ENCODE measurements around the gene MEGF11.

MEGF11 gene

GRCh38 chr15:66288551-66289185 is 35.1 kb upstream of the MEGF11 start:
- H3K4me3 Mint-ChIP-seq, result no peak overlapping the region
- H3K27ac Mint-ChIP-seq (ENCODE audit: low read depth), result no peak overlapping the region
- peaks cover 19% of the 10 kb centered on the region for H3K4me1 Mint-ChIP-seq
- peaks cover 5% of the 10 kb centered on the region for H3K36me3 Mint-ChIP-seq (ENCODE audit: insufficient read depth)
- ATAC-seq (replicated peaks; ENCODE audit: extremely low read depth, poor library complexity, severe bottlenecking), result no peak
- no peaks in the 10 kb centered on the region for H3K9me3 Mint-ChIP-seq
- DNase-seq (ENCODE audit: low spot score in 2 of 2), result no peak
- no peaks in the 10 kb centered on the region for H3K27me3 Mint-ChIP-seq

- Mint-ChIP-seq H3K27ac (ENCODE audit: low read depth) (no peak overlapping the region), H3K9me3 (no peaks in the 10 kb centered on the region), H3K36me3 (ENCODE audit: insufficient read depth) (peaks cover 5% of the 10 kb centered on the region), H3K27me3 (no peaks in the 10 kb centered on the region), H3K4me3 (no peak overlapping the region), H3K4me1 (peaks cover 19% of the 10 kb centered on the region)
- no peak for DNase-seq (ENCODE audit: low spot score in 2 of 2)
- ATAC-seq (replicated peaks; ENCODE audit: extremely low read depth, poor library complexity, severe bottlenecking), result no peak
Measured at GRCh38 chr15:66288093-66288492, 34.5 kb upstream of the MEGF11 start.

GRCh38 chr15:66287461-66288057 is 34.0 kb upstream of the MEGF11 start:
- Mint-ChIP-seq H3K27me3 (no peaks in the 10 kb centered on the region), H3K4me3 (no peak overlapping the region), H3K27ac (ENCODE audit: low read depth) (no peak overlapping the region), H3K36me3 (ENCODE audit: insufficient read depth) (peaks cover 3% of the 10 kb centered on the region), H3K4me1 (peaks cover 18% of the 10 kb centered on the region), H3K9me3 (no peaks in the 10 kb centered on the region)
- DNase-seq (ENCODE audit: low spot score in 2 of 2) (no peak), ATAC-seq (replicated peaks; ENCODE audit: extremely low read depth, poor library complexity, severe bottlenecking) (no peak)

- DNase-seq (ENCODE audit: low spot score in 2 of 2) (no peak), ATAC-seq (replicated peaks; ENCODE audit: extremely low read depth, poor library complexity, severe bottlenecking) (no peak)
- Mint-ChIP-seq H3K27ac (ENCODE audit: low read depth) (no peak overlapping the region), H3K4me1 (peaks cover 7% of the 10 kb centered on the region), H3K9me3 (no peaks in the 10 kb centered on the region), H3K36me3 (ENCODE audit: insufficient read depth) (no peaks in the 10 kb centered on the region), H3K4me3 (no peak overlapping the region), H3K27me3 (no peaks in the 10 kb centered on the region)
Measured at GRCh38 chr15:66285533-66286280, 32.2 kb upstream of the MEGF11 start.

GRCh38 chr15:66284271-66284670 is 30.7 kb upstream of the MEGF11 start:
- Mint-ChIP-seq H3K27me3 (no peaks in the 10 kb centered on the region), H3K4me3 (no peak overlapping the region), H3K9me3 (no peaks in the 10 kb centered on the region), H3K4me1 (no peaks in the 10 kb centered on the region), H3K36me3 (ENCODE audit: insufficient read depth) (no peaks in the 10 kb centered on the region), H3K27ac (ENCODE audit: low read depth) (no peak overlapping the region)
- no peak for ATAC-seq (replicated peaks; ENCODE audit: extremely low read depth, poor library complexity, severe bottlenecking)
- DNase-seq (ENCODE audit: low spot score in 2 of 2), result no peak

- H3K27ac Mint-ChIP-seq (ENCODE audit: low read depth), result no peak overlapping the region
- ATAC-seq (replicated peaks; ENCODE audit: extremely low read depth, poor library complexity, severe bottlenecking), result no peak
Measured at GRCh38 chr15:66278671-66279070, 25.1 kb upstream of the MEGF11 start.

GRCh38 chr15:66278056-66278455 is 24.5 kb upstream of the MEGF11 start:
- no peak overlapping the region for H3K4me3 Mint-ChIP-seq
- H3K27me3 Mint-ChIP-seq, result no peaks in the 10 kb centered on the region
- no peak overlapping the region for H3K27ac Mint-ChIP-seq (ENCODE audit: low read depth)
- no peaks in the 10 kb centered on the region for H3K9me3 Mint-ChIP-seq
- no peaks in the 10 kb centered on the region for H3K36me3 Mint-ChIP-seq (ENCODE audit: insufficient read depth)
- DNase-seq (ENCODE audit: low spot score in 2 of 2), result no peak
- ATAC-seq (replicated peaks; ENCODE audit: extremely low read depth, poor library complexity, severe bottlenecking), result no peak
- H3K4me1 Mint-ChIP-seq, result no peaks in the 10 kb centered on the region

More at GRCh38 chr15:66278671-66279070, 25.1 kb upstream of the MEGF11 start:
- Mint-ChIP-seq H3K36me3 (ENCODE audit: insufficient read depth) (no peaks in the 10 kb centered on the region), H3K9me3 (no peaks in the 10 kb centered on the region), H3K4me3 (no peak overlapping the region), H3K4me1 (no peaks in the 10 kb centered on the region), H3K27me3 (no peaks in the 10 kb centered on the region)
- no peak for DNase-seq (ENCODE audit: low spot score in 2 of 2)

GRCh38 chr15:66276546-66276945 is 23.0 kb upstream of the MEGF11 start:
- no peak for ATAC-seq (replicated peaks; ENCODE audit: extremely low read depth, poor library complexity, severe bottlenecking)

GRCh38 chr15:66275352-66275751 is 21.8 kb upstream of the MEGF11 start:
- Mint-ChIP-seq H3K4me1 (no peaks in the 10 kb centered on the region), H3K36me3 (ENCODE audit: insufficient read depth) (no peaks in the 10 kb centered on the region), H3K9me3 (no peaks in the 10 kb centered on the region), H3K27me3 (peaks cover 10% of the 10 kb centered on the region), H3K4me3 (no peak overlapping the region), H3K27ac (ENCODE audit: low read depth) (no peak overlapping the region)
- DNase-seq (ENCODE audit: low spot score in 2 of 2), result no peak
- no peak for ATAC-seq (replicated peaks; ENCODE audit: extremely low read depth, poor library complexity, severe bottlenecking)

More at GRCh38 chr15:66276546-66276945, 23.0 kb upstream of the MEGF11 start:
- no peak overlapping the region for H3K4me3 Mint-ChIP-seq
- no peak overlapping the region for H3K27ac Mint-ChIP-seq (ENCODE audit: low read depth)
- no peaks in the 10 kb centered on the region for H3K36me3 Mint-ChIP-seq (ENCODE audit: insufficient read depth)
- H3K9me3 Mint-ChIP-seq, result no peaks in the 10 kb centered on the region
- no peaks in the 10 kb centered on the region for H3K4me1 Mint-ChIP-seq
- DNase-seq (ENCODE audit: low spot score in 2 of 2), result no peak
- no peaks in the 10 kb centered on the region for H3K27me3 Mint-ChIP-seq

GRCh38 chr15:66270932-66271331 is 17.4 kb upstream of the MEGF11 start:
- H3K4me3 Mint-ChIP-seq, result no peak overlapping the region
- ATAC-seq (replicated peaks; ENCODE audit: extremely low read depth, poor library complexity, severe bottlenecking) (no peak), DNase-seq (ENCODE audit: low spot score in 2 of 2) (no peak)
- H3K27me3 Mint-ChIP-seq, result peaks cover 31% of the 10 kb centered on the region
- H3K36me3 Mint-ChIP-seq (ENCODE audit: insufficient read depth), result no peaks in the 10 kb centered on the region
- no peaks in the 10 kb centered on the region for H3K9me3 Mint-ChIP-seq
- no peaks in the 10 kb centered on the region for H3K4me1 Mint-ChIP-seq
- no peak overlapping the region for H3K27ac Mint-ChIP-seq (ENCODE audit: low read depth)

- Mint-ChIP-seq H3K9me3 (no peaks in the 10 kb centered on the region), H3K27me3 (peaks cover 31% of the 10 kb centered on the region), H3K27ac (ENCODE audit: low read depth) (no peak overlapping the region), H3K4me1 (no peaks in the 10 kb centered on the region), H3K36me3 (ENCODE audit: insufficient read depth) (no peaks in the 10 kb centered on the region), H3K4me3 (no peak overlapping the region)
- ATAC-seq (replicated peaks; ENCODE audit: extremely low read depth, poor library complexity, severe bottlenecking), result no peak
- DNase-seq (ENCODE audit: low spot score in 2 of 2), result no peak
Measured at GRCh38 chr15:66269326-66270090, 16.0 kb upstream of the MEGF11 start.

- DNase-seq (ENCODE audit: low spot score in 2 of 2) (no peak), ATAC-seq (replicated peaks; ENCODE audit: extremely low read depth, poor library complexity, severe bottlenecking) (no peak)
- Mint-ChIP-seq H3K4me3 (no peak overlapping the region), H3K36me3 (ENCODE audit: insufficient read depth) (no peaks in the 10 kb centered on the region), H3K27me3 (peaks cover 40% of the 10 kb centered on the region), H3K4me1 (no peaks in the 10 kb centered on the region), H3K9me3 (no peaks in the 10 kb centered on the region), H3K27ac (ENCODE audit: low read depth) (no peak overlapping the region)
Measured at GRCh38 chr15:66264859-66265513, 11.4 kb upstream of the MEGF11 start.
